ENCODE results near the gene ACIN1. TPM values are rescaled to one million over a fixed set of nuclear protein-coding genes. Genes with fewer than 3 reads are reported as not detected.

Gene ACIN1
- total and polyA plus RNA-seq, 2 of the 13 experiments (the other 11 are each of a cell fraction or from before 2014, with no cell fraction given), result 165 to 183 TPM

- TF ChIP-seq RBFOX2 (IDR thresholded peaks at IDR 0.05; ENCODE audit: low read depth, low read length) (no peak), ZNF383 (CRISPR knock-in tag; IDR thresholded peaks at IDR 0.05; ENCODE audit: borderline replicate concordance) (no peak), ZFP90 (CRISPR knock-in tag; IDR thresholded peaks at IDR 0.05; ENCODE audit: borderline replicate concordance) (peak; percentile 91; the same call in 1 of the 2 replicates), TEAD3 (CRISPR knock-in tag; optimal IDR thresholded peaks at IDR 0.05; ENCODE audit: borderline replicate concordance) (peak; percentile 72), ARID2 (CRISPR knock-in tag; IDR thresholded peaks at IDR 0.05; ENCODE audit: borderline replicate concordance) (peak; percentile 69; the same call in 1 of the 2 replicates), JUNB (CRISPR knock-in tag; IDR thresholded peaks at IDR 0.05; ENCODE audit: borderline replicate concordance) (no peak), ZNF367 (CRISPR knock-in tag; IDR thresholded peaks at IDR 0.05; ENCODE audit: borderline replicate concordance) (no peak), TERF1 (CRISPR knock-in tag; IDR thresholded peaks at IDR 0.05) (no peak), PAXIP1 (CRISPR knock-in tag; conservative IDR thresholded peaks at IDR 0.05) (no peak), ZFAT (CRISPR knock-in tag; conservative IDR thresholded peaks at IDR 0.05) (no peak), ZNF337 (CRISPR knock-in tag; IDR thresholded peaks at IDR 0.05; ENCODE audit: borderline replicate concordance, low read depth) (no peak), CHD2 (IDR thresholded peaks at IDR 0.05; ENCODE audit: low read depth, low read length) (no peak), HCFC1 (IDR thresholded peaks at IDR 0.05; ENCODE audit: low read depth, low read length) (no peak), ZFYVE20 (CRISPR knock-in tag; IDR thresholded peaks at IDR 0.05; ENCODE audit: borderline replicate concordance, low read depth) (no peak), ZNF253 (CRISPR knock-in tag; IDR thresholded peaks at IDR 0.05; ENCODE audit: borderline replicate concordance) (no peak)
- TF ChIP-seq, protein P1, sequence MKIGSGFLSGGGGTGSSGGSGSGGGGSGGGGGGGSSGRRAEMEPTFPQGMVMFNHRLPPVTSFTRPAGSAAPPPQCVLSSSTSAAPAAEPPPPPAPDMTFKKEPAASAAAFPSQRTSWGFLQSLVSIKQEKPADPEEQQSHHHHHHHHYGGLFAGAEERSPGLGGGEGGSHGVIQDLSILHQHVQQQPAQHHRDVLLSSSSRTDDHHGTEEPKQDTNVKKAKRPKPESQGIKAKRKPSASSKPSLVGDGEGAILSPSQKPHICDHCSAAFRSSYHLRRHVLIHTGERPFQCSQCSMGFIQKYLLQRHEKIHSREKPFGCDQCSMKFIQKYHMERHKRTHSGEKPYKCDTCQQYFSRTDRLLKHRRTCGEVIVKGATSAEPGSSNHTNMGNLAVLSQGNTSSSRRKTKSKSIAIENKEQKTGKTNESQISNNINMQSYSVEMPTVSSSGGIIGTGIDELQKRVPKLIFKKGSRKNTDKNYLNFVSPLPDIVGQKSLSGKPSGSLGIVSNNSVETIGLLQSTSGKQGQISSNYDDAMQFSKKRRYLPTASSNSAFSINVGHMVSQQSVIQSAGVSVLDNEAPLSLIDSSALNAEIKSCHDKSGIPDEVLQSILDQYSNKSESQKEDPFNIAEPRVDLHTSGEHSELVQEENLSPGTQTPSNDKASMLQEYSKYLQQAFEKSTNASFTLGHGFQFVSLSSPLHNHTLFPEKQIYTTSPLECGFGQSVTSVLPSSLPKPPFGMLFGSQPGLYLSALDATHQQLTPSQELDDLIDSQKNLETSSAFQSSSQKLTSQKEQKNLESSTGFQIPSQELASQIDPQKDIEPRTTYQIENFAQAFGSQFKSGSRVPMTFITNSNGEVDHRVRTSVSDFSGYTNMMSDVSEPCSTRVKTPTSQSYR (CRISPR knock-in tag; IDR thresholded peaks at IDR 0.05; ENCODE audit: borderline replicate concordance), result 0 out of 2 replicates have a peak, but pooled peaks have one; percentile 26
- TF ChIP-seq, protein P2, sequence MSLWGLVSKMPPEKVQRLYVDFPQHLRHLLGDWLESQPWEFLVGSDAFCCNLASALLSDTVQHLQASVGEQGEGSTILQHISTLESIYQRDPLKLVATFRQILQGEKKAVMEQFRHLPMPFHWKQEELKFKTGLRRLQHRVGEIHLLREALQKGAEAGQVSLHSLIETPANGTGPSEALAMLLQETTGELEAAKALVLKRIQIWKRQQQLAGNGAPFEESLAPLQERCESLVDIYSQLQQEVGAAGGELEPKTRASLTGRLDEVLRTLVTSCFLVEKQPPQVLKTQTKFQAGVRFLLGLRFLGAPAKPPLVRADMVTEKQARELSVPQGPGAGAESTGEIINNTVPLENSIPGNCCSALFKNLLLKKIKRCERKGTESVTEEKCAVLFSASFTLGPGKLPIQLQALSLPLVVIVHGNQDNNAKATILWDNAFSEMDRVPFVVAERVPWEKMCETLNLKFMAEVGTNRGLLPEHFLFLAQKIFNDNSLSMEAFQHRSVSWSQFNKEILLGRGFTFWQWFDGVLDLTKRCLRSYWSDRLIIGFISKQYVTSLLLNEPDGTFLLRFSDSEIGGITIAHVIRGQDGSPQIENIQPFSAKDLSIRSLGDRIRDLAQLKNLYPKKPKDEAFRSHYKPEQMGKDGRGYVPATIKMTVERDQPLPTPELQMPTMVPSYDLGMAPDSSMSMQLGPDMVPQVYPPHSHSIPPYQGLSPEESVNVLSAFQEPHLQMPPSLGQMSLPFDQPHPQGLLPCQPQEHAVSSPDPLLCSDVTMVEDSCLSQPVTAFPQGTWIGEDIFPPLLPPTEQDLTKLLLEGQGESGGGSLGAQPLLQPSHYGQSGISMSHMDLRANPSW (CRISPR knock-in tag; IDR thresholded peaks at IDR 0.05; ENCODE audit: borderline replicate concordance), result no peak
- TF ChIP-seq, protein P3, sequence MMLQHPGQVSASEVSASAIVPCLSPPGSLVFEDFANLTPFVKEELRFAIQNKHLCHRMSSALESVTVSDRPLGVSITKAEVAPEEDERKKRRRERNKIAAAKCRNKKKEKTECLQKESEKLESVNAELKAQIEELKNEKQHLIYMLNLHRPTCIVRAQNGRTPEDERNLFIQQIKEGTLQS (CRISPR knock-in tag; IDR thresholded peaks at IDR 0.05), result no peak
Observed at GRCh38 chr14:23068789-23069412, 26.0 kb downstream of the ACIN1 start (continued).

Measured in HepG2 (cell line).